GM23248 (cell line): ENCODE data around the gene SH3PXD2A. TPM values are rescaled to one million over a fixed set of nuclear protein-coding genes. Genes with fewer than 3 reads are reported as not detected.

ENCODE experiments used
- DNase-seq: peaks from one replicate; pipeline ENCODE4 v3.0.0-alpha.2; 2015
- H2AFZ ChIP-seq: fragments of 200-600 bp; sonication (generic); 2 replicates; pipeline ENCODE4 v1.6.1; 2016; ENCODE audit warnings: antibody characterized with exemption
- H3F3A ChIP-seq: fragments of 200-600 bp; sonication (generic); 2 replicates; pipeline ENCODE4 v1.6.1; 2016; ENCODE audit warnings: mild to moderate bottlenecking, antibody characterized with exemption, mixed run types; ENCODE audit not compliant: insufficient read depth
- H3K27ac ChIP-seq: fragments of 200-600 bp; sonication (generic); 2 replicates; pipeline ENCODE4 v1.5.1; 2016; ENCODE audit warnings: mild to moderate bottlenecking
- H3K27me3 ChIP-seq: fragments of 200-600 bp; sonication (generic); replicated peaks from 2 replicates; pipeline ENCODE4 v1.6.1; 2016; ENCODE audit warnings: mild to moderate bottlenecking; ENCODE audit not compliant: insufficient read depth
- H3K36me3 ChIP-seq: fragments of 200-600 bp; sonication (generic); 2 replicates; pipeline ENCODE4 v1.6.1; 2016; ENCODE audit warnings: low read depth, mild to moderate bottlenecking
- H3K4me1 ChIP-seq: fragments of 200-600 bp; sonication (generic); 2 replicates; pipeline ENCODE4 v1.6.1; 2016; ENCODE audit warnings: mild to moderate bottlenecking; ENCODE audit not compliant: insufficient read depth
- H3K4me2 ChIP-seq: fragments of 200-600 bp; sonication (generic); one replicate; pipeline ENCODE4 v1.6.1; 2016; ENCODE audit warnings: mild to moderate bottlenecking; ENCODE audit not compliant: unreplicated experiment
- H3K4me3 ChIP-seq: fragments of 200-600 bp; sonication (generic); 2 replicates; pipeline ENCODE4 v1.5.1; 2016; ENCODE audit warnings: mild to moderate bottlenecking
- H3K79me2 ChIP-seq: fragments of 200-600 bp; sonication (generic); 2 replicates; pipeline ENCODE4 v1.6.1; 2016; ENCODE audit warnings: mild to moderate bottlenecking; ENCODE audit not compliant: insufficient read depth
- H3K9ac ChIP-seq: fragments of 200-600 bp; sonication (generic); 2 replicates; pipeline ENCODE4 v1.6.1; 2016; ENCODE audit warnings: mild to moderate bottlenecking
- H3K9me2 ChIP-seq: fragments of 200-600 bp; sonication (generic); 2 replicates; pipeline ENCODE4 v1.6.1; 2016; ENCODE audit warnings: mixed run types, mild to moderate bottlenecking, moderate library complexity; ENCODE audit not compliant: insufficient read depth
- H3K9me3 ChIP-seq: fragments of 200-600 bp; sonication (generic); one replicate; pipeline ENCODE4 v1.6.1; 2017; ENCODE audit warnings: low read depth
- H4K20me1 ChIP-seq: fragments of 200-600 bp; sonication (generic); 2 replicates; pipeline ENCODE4 v1.6.0; 2016; ENCODE audit not compliant: insufficient read depth
- EZH2 ChIP-seq: fragments of 200-600 bp; sonication (generic); IDR thresholded peaks from 2 replicates; pipeline ENCODE4 v1.6.1; 2018; ENCODE audit warnings: antibody characterized with exemption, mild to moderate bottlenecking; ENCODE audit not compliant: insufficient read depth, poor library complexity, severe bottlenecking
- EZH2phosphoT487 ChIP-seq: fragments of 200-600 bp; sonication (generic); IDR thresholded peaks from 2 replicates; pipeline ENCODE4 v1.6.1; 2018; ENCODE audit warnings: antibody characterized with exemption, moderate library complexity, mild to moderate bottlenecking, low read depth; ENCODE audit not compliant: insufficient read depth
- WGBS, 2 experiments: methylation state at CpG; one replicate each; pipeline ENCODE4 v1.1.6; 2015 to 2017; ENCODE audit warnings: low lambda C conversion rate in 2 of 2, low coverage in 1 of 2; ENCODE audit errors: missing lambda C conversion rate in 2 of 2; 5-methylcytosine and 5-hydroxymethylcytosine counted together
- in situ Hi-C: fragments of 300-500 bp; cut with MboI; formaldehyde crosslinking; loops from 2 replicates; pipeline ENCODE4 v1.15.0; 2020
- polyA plus RNA-seq: library from polyadenylated mRNA; unstranded; fragments of >200 nt; fragmentation: Nextera tagmentation; extraction: Ambion mirVana; gene quantifications from 2 replicates; pipeline ENCODE4 v1.2.1, GENCODE V29; 2016
- total RNA-seq: library from RNA; depleted of rRNA; stranded (reverse); fragments of >200 nt; shearing (Covaris generic); gene quantifications from 2 replicates; pipeline ENCODE4 v1.2.3, GENCODE V29; 2014

The SH3PXD2A gene
- total and polyA plus RNA-seq, 2 experiments from 2014 or later, result 34.0 to 58.0 TPM

DNA sequence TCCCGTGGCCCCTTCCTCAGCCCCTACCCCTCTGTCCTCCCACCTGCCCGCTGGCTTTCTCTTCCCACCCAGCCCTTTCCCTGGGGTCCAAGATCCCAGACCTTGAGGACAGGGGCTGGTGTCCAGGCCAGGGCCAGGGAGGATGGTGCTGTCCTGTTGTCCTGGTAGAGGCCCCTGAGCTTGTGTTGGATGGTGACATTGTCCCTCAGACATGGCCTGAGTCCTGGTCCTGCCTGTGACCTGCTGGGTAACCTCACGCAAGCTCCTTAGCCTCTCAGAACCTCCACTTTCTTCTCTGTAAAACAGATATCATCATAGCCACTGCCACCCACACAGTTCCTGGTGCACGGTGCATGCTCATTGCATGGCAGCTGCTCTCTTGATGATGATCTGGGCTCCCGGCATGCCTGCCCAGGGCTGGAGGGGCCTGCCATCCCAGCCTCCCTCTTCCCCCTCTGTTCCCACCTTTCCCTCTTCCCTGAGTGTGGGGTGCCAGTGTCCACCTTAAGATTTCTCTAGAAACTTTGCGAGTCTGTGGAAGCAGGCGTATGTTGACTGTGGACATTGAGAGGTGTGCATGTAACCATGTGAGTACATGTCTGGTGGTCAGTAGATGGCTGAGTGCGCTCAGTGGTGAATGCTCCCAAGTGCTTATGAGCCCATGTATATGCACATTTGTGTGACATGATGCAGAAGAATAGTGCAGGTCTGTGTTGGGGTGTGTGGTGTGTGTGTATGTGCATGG lies 301.5 kb downstream of the SH3PXD2A start:
- WGBS, 2 experiments, result 71 to 74% methylated on average over 8 of the region's 8 CpGs
- in situ Hi-C loops, result no loop called here
- H3K4me2 ChIP-seq, result no peak overlapping the region

DNA sequence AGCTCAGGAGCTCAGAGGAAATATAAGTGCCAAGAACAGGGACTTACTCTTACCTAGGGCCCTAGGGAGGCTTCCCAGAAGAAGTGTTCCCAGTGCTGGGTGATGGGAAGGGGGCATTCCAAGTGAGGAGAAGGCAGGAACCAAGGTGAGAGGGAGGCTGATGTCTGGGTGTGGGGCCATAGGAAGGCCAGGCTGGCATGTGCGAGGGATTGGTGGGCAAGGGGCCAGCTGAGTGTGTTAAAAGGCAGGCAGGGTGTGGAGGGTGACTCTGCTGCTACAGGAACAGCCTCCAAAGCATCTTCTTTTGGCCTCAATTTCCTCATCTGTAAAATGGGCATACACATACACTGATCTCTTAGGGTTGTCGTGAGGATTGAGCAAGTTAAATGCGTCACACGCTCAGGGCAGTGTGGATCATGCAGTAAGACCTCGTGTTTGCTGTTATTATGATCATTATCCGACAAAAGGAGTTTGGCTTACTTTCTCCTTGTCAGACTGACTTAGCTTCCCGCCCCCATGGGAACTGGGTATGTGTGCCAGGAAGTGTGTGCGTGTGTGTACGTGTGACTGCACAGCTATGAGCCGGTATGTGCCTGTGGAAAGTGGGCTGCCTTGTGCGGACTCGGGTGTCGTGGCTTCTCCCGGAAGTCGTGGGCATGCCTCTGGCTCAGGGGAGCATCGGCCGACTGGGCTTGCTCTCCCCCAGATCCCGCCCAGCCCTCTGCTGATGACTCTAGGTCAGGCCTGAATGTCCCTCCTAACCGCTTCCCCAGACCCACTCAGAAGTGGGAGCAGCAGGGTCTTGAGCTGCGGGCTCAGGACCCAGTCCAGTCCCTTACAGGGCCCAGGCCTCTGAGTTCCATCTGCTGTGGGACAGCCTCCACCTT lies 302.3 kb downstream of the SH3PXD2A start:
- no peaks in the 10 kb centered on the region for H3F3A ChIP-seq
- H3K4me2 ChIP-seq, result no peak overlapping the region
- WGBS, 2 experiments, result 84 to 87% methylated on average over 16 to 20 of the region's 20 CpGs
- in situ Hi-C loops, result no loop called here
- no peaks in the 10 kb centered on the region for H3K9me2 ChIP-seq
- no peaks in the 10 kb centered on the region for H4K20me1 ChIP-seq
- H3K27ac ChIP-seq, result no peak overlapping the region
- H3K9me3 ChIP-seq, result no peaks in the 10 kb centered on the region
- no peaks in the 10 kb centered on the region for H3K36me3 ChIP-seq
- H3K27me3 ChIP-seq, result peaks cover 15% of the 10 kb centered on the region
- H3K9ac ChIP-seq, result no peak overlapping the region
- no peak overlapping the region for H3K4me3 ChIP-seq
- no peak for DNase-seq
- TF ChIP-seq EZH2phosphoT487, result no peak
- no peak for TF ChIP-seq EZH2
- H3K79me2 ChIP-seq, result no peaks in the 10 kb centered on the region
- H3K4me1 ChIP-seq, result no peaks in the 10 kb centered on the region
- H2AFZ ChIP-seq, result no peak overlapping the region

More for the DNA sequence above, 301.5 kb downstream of the SH3PXD2A start:
- TF ChIP-seq EZH2 (no peak), EZH2phosphoT487 (no peak)
- Histone ChIP-seq H3K9ac (no peak overlapping the region), H3K9me3 (no peaks in the 10 kb centered on the region), H3K79me2 (no peaks in the 10 kb centered on the region), H3K27ac (no peak overlapping the region), H3K4me3 (no peak overlapping the region), H4K20me1 (no peaks in the 10 kb centered on the region), H3K27me3 (peaks cover 16% of the 10 kb centered on the region), H3F3A (no peaks in the 10 kb centered on the region), H3K9me2 (no peaks in the 10 kb centered on the region), H2AFZ (no peak overlapping the region), H3K4me1 (no peaks in the 10 kb centered on the region), H3K36me3 (no peaks in the 10 kb centered on the region)
- DNase-seq, result peak; percentile 33

DNA sequence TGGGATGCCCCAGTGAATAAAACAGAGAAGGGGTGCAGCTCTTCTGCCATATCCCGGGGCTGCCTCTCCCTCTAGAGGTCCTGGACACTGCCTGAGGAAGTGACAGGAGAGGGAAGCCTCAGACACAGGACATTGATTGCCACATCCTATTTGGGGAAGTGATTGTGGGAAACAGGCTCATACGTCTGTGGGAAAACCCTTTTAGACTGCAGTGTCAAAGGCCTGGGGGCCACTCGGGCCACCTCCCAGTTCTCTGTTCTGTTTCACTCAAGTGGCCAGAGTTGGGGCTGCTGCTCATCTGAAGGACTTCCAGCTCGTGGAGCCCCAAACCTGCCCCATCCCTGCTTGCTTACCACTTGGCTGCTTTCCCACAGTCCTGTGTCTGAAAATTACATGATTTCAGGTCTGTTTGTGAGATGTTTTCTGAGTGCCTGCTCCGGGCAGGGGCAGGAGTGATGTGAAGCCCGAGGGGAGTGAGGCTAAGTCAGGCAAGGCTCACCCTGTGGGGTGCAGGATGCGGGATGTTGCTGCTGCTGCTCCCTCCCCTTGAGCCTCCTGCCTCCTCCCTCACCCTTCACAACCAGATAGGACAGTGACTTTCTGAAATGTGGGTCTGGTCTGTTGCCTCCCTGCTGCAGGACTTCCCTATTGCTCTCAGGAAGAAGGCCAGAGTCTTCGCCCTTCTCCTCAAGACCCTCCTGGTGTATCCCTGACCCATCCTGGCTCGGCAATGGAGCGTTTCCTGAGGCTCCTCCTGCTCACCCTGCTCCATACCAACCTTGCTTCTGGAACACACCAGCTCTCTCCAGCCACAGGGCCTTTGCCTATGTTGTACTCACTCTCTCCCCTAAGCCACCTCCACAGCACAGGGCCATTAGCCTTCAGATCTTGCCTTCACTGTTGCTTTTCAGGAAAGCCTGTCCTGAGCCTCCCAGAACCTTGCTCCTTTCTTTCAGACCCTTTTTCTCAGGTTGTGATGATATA lies 303.5 kb downstream of the SH3PXD2A start:
- Histone ChIP-seq H4K20me1 (no peaks in the 10 kb centered on the region), H3K27ac (no peak overlapping the region), H3F3A (no peaks in the 10 kb centered on the region), H3K9ac (no peak overlapping the region), H3K36me3 (no peaks in the 10 kb centered on the region), H3K4me3 (no peak overlapping the region), H3K4me1 (no peaks in the 10 kb centered on the region), H3K9me3 (no peaks in the 10 kb centered on the region), H2AFZ (no peak overlapping the region), H3K9me2 (no peaks in the 10 kb centered on the region), H3K79me2 (no peaks in the 10 kb centered on the region), H3K4me2 (no peak overlapping the region), H3K27me3 (peaks cover 15% of the 10 kb centered on the region)
- whole genome bisulfite sequencing, 2 experiments, result 48 to 57% methylated on average over 9 to 10 of the region's 10 CpGs
- in situ Hi-C loops, result no loop called here
- DNase-seq, result no peak
- TF ChIP-seq EZH2phosphoT487, result no peak
- TF ChIP-seq EZH2, result no peak

DNA sequence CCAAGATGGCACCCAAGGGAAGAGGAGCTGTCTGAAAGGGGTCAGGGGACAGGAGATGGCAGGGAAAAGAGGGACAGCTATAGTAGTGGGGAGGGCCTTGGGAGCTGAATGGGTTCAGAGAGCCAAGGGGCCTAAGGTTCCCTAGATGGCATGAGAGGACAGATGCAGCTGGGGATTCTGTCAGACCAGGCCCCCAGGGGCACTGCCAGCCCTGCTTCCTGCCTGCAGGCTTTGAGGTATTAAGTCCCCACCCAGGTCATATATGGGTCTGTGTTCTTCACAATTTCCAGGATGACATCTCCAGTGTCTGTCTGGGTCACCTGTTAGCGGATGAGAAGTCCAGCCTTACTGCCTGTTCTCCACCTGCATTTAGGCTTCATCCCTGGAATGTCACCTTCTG lies 305.1 kb downstream of the SH3PXD2A start:
- Histone ChIP-seq H3K4me2 (no peak overlapping the region), H3K79me2 (no peaks in the 10 kb centered on the region), H3K36me3 (no peaks in the 10 kb centered on the region), H3K27ac (no peak overlapping the region), H4K20me1 (no peaks in the 10 kb centered on the region), H3K9me3 (no peaks in the 10 kb centered on the region), H3K9me2 (no peaks in the 10 kb centered on the region), H3K27me3 (peaks cover 19% of the 10 kb centered on the region), H3K4me3 (no peak overlapping the region), H3K4me1 (no peaks in the 10 kb centered on the region), H3K9ac (no peak overlapping the region), H2AFZ (no peak overlapping the region), H3F3A (no peaks in the 10 kb centered on the region)
- TF ChIP-seq EZH2 (no peak), EZH2phosphoT487 (no peak)
- no peak for DNase-seq
- 76 to 82% methylated on average over 1 of the region's 1 CpG for WGBS, 2 experiments
- in situ Hi-C loops, result no loop called here
